Activated naive CD4-positive, alpha-beta T cell (primary cell): ENCODE measurements around the gene IL4R.
"Not testable (repeated sequence)": the region's sequence is repeated elsewhere in the genome, so short reads cannot be mapped to it uniquely, and the experiment has no call there.

Experiments
- DNase-seq, 4 experiments: peaks; one replicate each; lab custom pipeline; 2025; lab: John Stamatoyannopoulos, UW

The IL4R gene

GRCh38 chr16:27404163-27404823 lies 90.5 kb downstream of the IL4R start:
- no peak for DNase-seq

GRCh38 chr16:27405546-27406451 lies 92.0 kb downstream of the IL4R start:
- peak in 2 of 4 experiments; percentile 11 to 41 for DNase-seq

- DNase-seq: no peak
Observed at GRCh38 chr16:27406511-27407128, 92.8 kb downstream of the IL4R start.

- no peak for DNase-seq
Observed at GRCh38 chr16:27407133-27407532, 93.4 kb downstream of the IL4R start.

- DNase-seq: no peak
Observed at GRCh38 chr16:27408012-27408601, 94.3 kb downstream of the IL4R start.

- DNase-seq: no peak
Observed at GRCh38 chr16:27408602-27409031, 94.8 kb downstream of the IL4R start.

- DNase-seq: not testable (repeated sequence)
Observed at GRCh38 chr16:27409958-27410357, 96.2 kb downstream of the IL4R start.

GRCh38 chr16:27410761-27411160 lies 97.0 kb downstream of the IL4R start:
- DNase-seq: no peak

- DNase-seq: no peak
Observed at GRCh38 chr16:27413956-27414355, 100.2 kb downstream of the IL4R start.
